ENCODE results near the gene UQCR10. TPM values are rescaled to one million over a fixed set of nuclear protein-coding genes. Genes with fewer than 3 reads are reported as not detected.
"Not testable (repeated sequence)": the region's sequence is repeated elsewhere in the genome, so short reads cannot be mapped to it uniquely, and the experiment has no call there.

UQCR10 gene
- total RNA-seq, 2 donors from 2014 or later: 92.8 to 124 TPM

GRCh38 chr22:29750029-29750428, 17.1 kb upstream of the UQCR10 start:
- H3K4me1 ChIP-seq (replicated peaks): no peaks in the 10 kb centered on the region
- intact Hi-C loops (cut with DNase I): no loop called here
- no peaks in the 10 kb centered on the region for H3K36me3 ChIP-seq
- no peak for DNase-seq (ENCODE audit: low spot score)
- H3K27ac ChIP-seq: no peak overlapping the region
- no peaks in the 10 kb centered on the region for H3K27me3 ChIP-seq (replicated peaks; ENCODE audit: insufficient read depth)
- TF ChIP-seq CTCF (IDR thresholded peaks at IDR 0.05): no peak
- TF ChIP-seq POLR2AphosphoS5 (IDR thresholded peaks at IDR 0.05): no peak
- TF ChIP-seq POLR2A (IDR thresholded peaks at IDR 0.05): no peak
- H3K9me3 ChIP-seq: no peaks in the 10 kb centered on the region
- WGBS: 93% methylated on average over 3 of the region's 3 CpGs
- H3K4me3 ChIP-seq: no peak overlapping the region

- no peak for TF ChIP-seq POLR2AphosphoS5 (IDR thresholded peaks at IDR 0.05)
- no peak for TF ChIP-seq CTCF (IDR thresholded peaks at IDR 0.05)
- no peak for TF ChIP-seq POLR2A (IDR thresholded peaks at IDR 0.05)
Measured at GRCh38 chr22:29750559-29751538, 16.3 kb upstream of the UQCR10 start.

GRCh38 chr22:29751669-29752068, 15.5 kb upstream of the UQCR10 start:
- no peak for DNase-seq (ENCODE audit: low spot score)
- no peaks in the 10 kb centered on the region for H3K27me3 ChIP-seq (replicated peaks; ENCODE audit: insufficient read depth)
- H3K4me1 ChIP-seq (replicated peaks): no peaks in the 10 kb centered on the region
- intact Hi-C loops (cut with DNase I): no loop called here
- H3K36me3 ChIP-seq: no peaks in the 10 kb centered on the region
- WGBS: 86% methylated on average over 2 of the region's 2 CpGs
- no peaks in the 10 kb centered on the region for H3K9me3 ChIP-seq
- TF ChIP-seq POLR2A (IDR thresholded peaks at IDR 0.05): no peak
- no peak for TF ChIP-seq CTCF (IDR thresholded peaks at IDR 0.05)
- TF ChIP-seq POLR2AphosphoS5 (IDR thresholded peaks at IDR 0.05): no peak
- no peak overlapping the region for H3K27ac ChIP-seq
- no peak overlapping the region for H3K4me3 ChIP-seq

More at GRCh38 chr22:29750559-29751538, 16.3 kb upstream of the UQCR10 start:
- no peaks in the 10 kb centered on the region for H3K4me1 ChIP-seq (replicated peaks)
- no peaks in the 10 kb centered on the region for H3K27me3 ChIP-seq (replicated peaks; ENCODE audit: insufficient read depth)
- no peaks in the 10 kb centered on the region for H3K36me3 ChIP-seq
- intact Hi-C loops (cut with DNase I): no loop called here
- H3K27ac ChIP-seq: no peak overlapping the region
- no peak for DNase-seq (ENCODE audit: low spot score)
- no peak overlapping the region for H3K4me3 ChIP-seq
- WGBS: 78% methylated on average over 11 of the region's 11 CpGs
- H3K9me3 ChIP-seq: no peaks in the 10 kb centered on the region

DNA sequence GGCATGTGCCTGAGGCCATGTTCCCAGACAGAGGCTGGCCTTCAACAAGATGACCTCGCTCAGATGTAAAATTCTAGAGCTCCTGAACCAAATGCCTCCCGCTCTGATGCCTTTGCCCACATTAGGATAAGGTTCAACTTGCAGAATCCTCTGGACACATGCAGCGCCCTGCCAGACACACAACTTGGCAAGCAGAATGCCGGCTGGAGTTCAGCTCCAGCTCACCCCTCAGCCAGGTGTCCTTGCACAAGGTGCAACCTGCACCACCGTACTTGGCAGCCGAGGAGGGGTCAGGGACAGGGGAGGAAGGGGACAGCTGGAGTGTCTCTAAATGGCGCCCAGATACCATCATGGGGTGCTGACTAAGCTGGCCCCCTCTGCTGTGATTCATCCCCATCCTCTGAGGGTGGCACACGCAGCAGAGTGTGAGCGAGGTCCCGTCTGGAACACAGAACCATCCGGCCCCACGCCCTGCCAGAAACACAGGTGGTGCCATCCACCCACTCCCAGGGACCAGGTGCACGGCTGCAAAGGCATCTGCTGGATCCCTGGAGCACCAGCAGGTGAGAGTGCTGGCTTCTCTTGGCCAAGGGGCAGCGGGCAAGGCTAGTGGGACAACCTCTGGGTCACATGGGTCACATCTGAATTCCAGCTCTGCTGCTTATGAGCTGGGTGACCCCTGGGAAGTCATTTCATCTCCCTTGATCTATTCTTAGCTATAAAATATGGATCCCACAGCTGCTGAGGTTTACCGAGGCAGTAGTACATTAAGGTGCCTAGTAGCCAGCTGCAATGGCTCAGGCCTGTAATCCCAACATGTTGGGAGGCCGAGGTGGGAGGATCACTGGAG, 13.1 kb upstream of the UQCR10 start:
- Histone ChIP-seq H3K4me3 (no peak overlapping the region), H3K9me3 (no peaks in the 10 kb centered on the region), H3K36me3 (no peaks in the 10 kb centered on the region), H3K4me1 (replicated peaks) (no peaks in the 10 kb centered on the region), H3K27me3 (replicated peaks; ENCODE audit: insufficient read depth) (no peaks in the 10 kb centered on the region), H3K27ac (no peak overlapping the region)
- intact Hi-C loops (cut with DNase I): no loop called here
- 91% methylated on average over 16 of the region's 16 CpGs for WGBS
- DNase-seq (ENCODE audit: low spot score): no peak
- no peak for TF ChIP-seq POLR2AphosphoS5 (IDR thresholded peaks at IDR 0.05)
- TF ChIP-seq CTCF (IDR thresholded peaks at IDR 0.05): no peak
- no peak for TF ChIP-seq POLR2A (IDR thresholded peaks at IDR 0.05)

GRCh38 chr22:29754658-29755395, 12.3 kb upstream of the UQCR10 start:
- H3K9me3 ChIP-seq; H3K27ac ChIP-seq; H3K27me3 ChIP-seq (replicated peaks; ENCODE audit: insufficient read depth); H3K36me3 ChIP-seq; intact Hi-C loops (cut with DNase I); H3K4me1 ChIP-seq (replicated peaks); DNase-seq (ENCODE audit: low spot score); H3K4me3 ChIP-seq: not testable (repeated sequence)
- WGBS: 94% methylated on average over 11 of the region's 11 CpGs
